Measurements from ENCODE around the gene DAZ2.
"Not testable (repeated sequence)": the region's sequence is repeated elsewhere in the genome, so short reads cannot be mapped to it uniquely, and the experiment has no call there.

DAZ2 gene

GRCh38 chrY:23219233-23219632 lies at the start of gene DAZ2:
Gene DAZ2 (plus strand): TSS chrY:23219533. CDS start chrY:23219741, 208 bp downstream.
- DNase-seq (ENCODE audit: extremely low read depth in 1 of 2, low read depth in 1 of 2) = not testable (repeated sequence)

- DNase-seq (ENCODE audit: extremely low read depth in 1 of 2, low read depth in 1 of 2) = not testable (repeated sequence)
These were observed 20.4 kb upstream of the DAZ2 start, which contains the start of gene DAZ1 for GRCh38 chrY:23198908-23199307. Gene DAZ1 (minus strand): TSS chrY:23199008. CDS start chrY:23198800, 208 bp downstream.

GRCh38 chrY:23207455-23207854 lies 11.9 kb upstream of the DAZ2 start:
- DNase-seq (ENCODE audit: extremely low read depth in 1 of 2, low read depth in 1 of 2) = not testable (repeated sequence)

GRCh38 chrY:23209802-23210495 lies 9.4 kb upstream of the DAZ2 start:
- DNase-seq (ENCODE audit: extremely low read depth in 1 of 2, low read depth in 1 of 2) = not testable (repeated sequence)

- DNase-seq (ENCODE audit: extremely low read depth in 1 of 2, low read depth in 1 of 2) = not testable (repeated sequence)
These were observed 8.7 kb upstream of the DAZ2 start for GRCh38 chrY:23210681-23211080.

All from stimulated activated CD8-positive, alpha-beta memory T cell treated with anti-CD3 and anti-CD28 coated beads, Interleukin-7, amount 100 ng/mL, for 48 hours (primary cell).